Tibial nerve (tissue), 4 donors: ENCODE results near the gene NCOA3. TPM values are rescaled to one million over a fixed set of nuclear protein-coding genes. Genes with fewer than 3 reads are reported as not detected.

Experiments used
- DNase-seq, 2 donors: peaks; one replicate each; pipeline ENCODE4 v3.0.0-alpha.2; 2019; ENCODE audit warnings: low spot score in 2 of 2
- H3K27ac ChIP-seq, 4 donors: fragments of 200-600 bp; sonication (generic) in 3 of 4; one replicate each; pipeline ENCODE4 v1.5.1; 2017 to 2019; ENCODE audit warnings: mild to moderate bottlenecking in 1 of 4
- H3K27me3 ChIP-seq, 2 donors: fragments of 200-600 bp; sonication (generic) in 1 of 2; one replicate each; pipeline versions ENCODE4 v1.5.1 to v1.6.0; 2017 to 2019
- H3K36me3 ChIP-seq, 3 donors: fragments of 200-600 bp; sonication (generic); one replicate each; pipeline ENCODE4 v1.5.1; 2018 to 2019
- H3K4me1 ChIP-seq, 4 donors: fragments of 200-600 bp; sonication (generic) in 3 of 4; one replicate each; pipeline ENCODE4 v1.5.1; 2017 to 2019
- H3K4me3 ChIP-seq, 4 donors: fragments of 200-600 bp; sonication (generic) in 3 of 4; one replicate each; pipeline ENCODE4 v1.5.1; 2017 to 2019; ENCODE audit warnings: mild to moderate bottlenecking in 1 of 4, moderate library complexity in 1 of 4
- H3K9me3 ChIP-seq, 4 donors: fragments of 200-600 bp; sonication (generic) in 3 of 4; one replicate each; pipeline ENCODE4 v1.5.1; 2017 to 2019
- EP300 ChIP-seq, 2 donors: sonication (generic); formaldehyde crosslinking; IDR thresholded peaks; one replicate each; pipeline ENCODE4 v1.6.1; 2017; ENCODE audit warnings: antibody characterized with exemption in 2 of 2, mild to moderate bottlenecking in 1 of 2
- POLR2A ChIP-seq, 2 donors: fragments of 450-650 bp; IDR thresholded peaks; one replicate each; pipeline ENCODE4 v1.6.1; 2017; ENCODE audit warnings: antibody characterized with exemption in 2 of 2, mild to moderate bottlenecking in 2 of 2, moderate library complexity in 2 of 2
- WGBS, 2 donors: methylation state at CpG; one replicate each; pipeline ENCODE4 v1.1.5; 2018; 5-methylcytosine and 5-hydroxymethylcytosine counted together
- total RNA-seq, 4 donors: library from RNA; depleted of rRNA; stranded (reverse); fragments of >200 nt; gene quantifications; one replicate each; pipeline ENCODE4 v1.1.0, GENCODE V29; 2016
- TF ChIP-seq, protein P1 (sequence below), 5 experiments: fragments of 200-600 bp in 3 of 5; fragments of 450-650 bp in 2 of 5; sonication (generic) in 3 of 5; IDR thresholded peaks; one replicate each; pipeline ENCODE4 v1.5.1; 2016 to 2019; ENCODE audit warnings: antibody characterized with exemption in 5 of 5, mild to moderate bottlenecking in 3 of 5, moderate library complexity in 2 of 5

Gene NCOA3
- total RNA-seq, 4 donors from 2014 or later = 38.0 to 48.9 (median 40.7) TPM

GRCh38 chr20:47687095-47687987, 185.7 kb downstream of the NCOA3 start:
- 87 to 89% methylated on average over 20 of the region's 20 CpGs for WGBS, 2 donors
- peaks cover 0 to 7% (median 0%) of the 10 kb centered on the region in 4 donors for H3K4me1 ChIP-seq
- peaks cover 0 to 32% (median 9%) of the 10 kb centered on the region in 4 donors for H3K9me3 ChIP-seq
- TF ChIP-seq EP300 (IDR thresholded peaks at IDR 0.05) = no peak
- TF ChIP-seq, protein P1, sequence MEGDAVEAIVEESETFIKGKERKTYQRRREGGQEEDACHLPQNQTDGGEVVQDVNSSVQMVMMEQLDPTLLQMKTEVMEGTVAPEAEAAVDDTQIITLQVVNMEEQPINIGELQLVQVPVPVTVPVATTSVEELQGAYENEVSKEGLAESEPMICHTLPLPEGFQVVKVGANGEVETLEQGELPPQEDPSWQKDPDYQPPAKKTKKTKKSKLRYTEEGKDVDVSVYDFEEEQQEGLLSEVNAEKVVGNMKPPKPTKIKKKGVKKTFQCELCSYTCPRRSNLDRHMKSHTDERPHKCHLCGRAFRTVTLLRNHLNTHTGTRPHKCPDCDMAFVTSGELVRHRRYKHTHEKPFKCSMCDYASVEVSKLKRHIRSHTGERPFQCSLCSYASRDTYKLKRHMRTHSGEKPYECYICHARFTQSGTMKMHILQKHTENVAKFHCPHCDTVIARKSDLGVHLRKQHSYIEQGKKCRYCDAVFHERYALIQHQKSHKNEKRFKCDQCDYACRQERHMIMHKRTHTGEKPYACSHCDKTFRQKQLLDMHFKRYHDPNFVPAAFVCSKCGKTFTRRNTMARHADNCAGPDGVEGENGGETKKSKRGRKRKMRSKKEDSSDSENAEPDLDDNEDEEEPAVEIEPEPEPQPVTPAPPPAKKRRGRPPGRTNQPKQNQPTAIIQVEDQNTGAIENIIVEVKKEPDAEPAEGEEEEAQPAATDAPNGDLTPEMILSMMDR (IDR thresholded peaks at IDR 0.05) = no peak
- TF ChIP-seq POLR2A (IDR thresholded peaks at IDR 0.05) = no peak
- no peak overlapping the region for H3K27ac ChIP-seq
- H3K4me3 ChIP-seq = no peak overlapping the region
- DNase-seq = no peak
- no peaks in the 10 kb centered on the region for H3K27me3 ChIP-seq
- H3K36me3 ChIP-seq = peaks cover 0 to 28% (median 0%) of the 10 kb centered on the region in 3 donors

- WGBS, 2 donors = 84 to 85% methylated on average over 17 to 18 of the region's 18 CpGs
- Histone ChIP-seq H3K27ac (no peak overlapping the region), H3K36me3 (peaks cover 0 to 30% (median 0%) of the 10 kb centered on the region in 3 donors), H3K4me1 (no peaks in the 10 kb centered on the region), H3K27me3 (no peaks in the 10 kb centered on the region), H3K4me3 (no peak overlapping the region), H3K9me3 (peaks cover 0 to 44% (median 12%) of the 10 kb centered on the region in 4 donors)
- no peak for DNase-seq
- no peak for TF ChIP-seq POLR2A (IDR thresholded peaks at IDR 0.05)
These were observed 187.0 kb downstream of the NCOA3 start for GRCh38 chr20:47688385-47689381.

- DNase-seq = no peak
- H3K4me3 ChIP-seq = no peak overlapping the region
- H3K36me3 ChIP-seq = peaks cover 0 to 34% (median 0%) of the 10 kb centered on the region in 3 donors
- no peaks in the 10 kb centered on the region for H3K4me1 ChIP-seq
- H3K27me3 ChIP-seq = no peaks in the 10 kb centered on the region
- peaks cover 0 to 54% (median 12%) of the 10 kb centered on the region in 4 donors for H3K9me3 ChIP-seq
- 95 to 100% methylated on average over 1 of the region's 1 CpG for WGBS, 2 donors
- H3K27ac ChIP-seq = no peak overlapping the region
- TF ChIP-seq, protein P1 (IDR thresholded peaks at IDR 0.05) = no peak
- TF ChIP-seq EP300 (IDR thresholded peaks at IDR 0.05) (no peak), POLR2A (IDR thresholded peaks at IDR 0.05) (no peak)
These were observed 188.0 kb downstream of the NCOA3 start for GRCh38 chr20:47689731-47690130.

DNA sequence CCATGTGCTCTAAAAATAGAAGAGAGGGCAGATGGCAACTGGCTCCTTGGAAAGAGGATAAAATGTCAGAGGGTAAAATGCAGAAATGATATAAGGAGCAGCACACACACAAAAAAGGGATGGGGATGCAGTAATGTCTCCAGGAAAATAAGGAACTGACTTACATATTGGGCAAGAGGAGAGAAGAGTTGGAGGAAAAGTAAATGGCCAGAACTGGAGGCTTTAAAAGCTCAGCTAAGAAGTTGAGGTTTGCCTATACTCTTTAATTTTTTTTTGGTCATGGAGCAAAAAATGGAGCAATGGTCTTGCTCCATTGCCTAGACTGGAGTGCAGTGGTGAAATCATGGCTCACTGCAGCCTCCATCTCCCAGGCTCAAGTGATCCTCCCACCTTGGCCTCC, 189.9 kb downstream of the NCOA3 start:
- no peaks in the 10 kb centered on the region for H3K4me1 ChIP-seq
- peaks cover 0 to 34% (median 0%) of the 10 kb centered on the region in 3 donors for H3K36me3 ChIP-seq

More for the DNA sequence above, 189.9 kb downstream of the NCOA3 start:
- H3K9me3 ChIP-seq = peaks cover 0 to 55% (median 12%) of the 10 kb centered on the region in 4 donors
- no peak overlapping the region for H3K27ac ChIP-seq
- TF ChIP-seq EP300 (IDR thresholded peaks at IDR 0.05) = no peak
- TF ChIP-seq, protein P1 (IDR thresholded peaks at IDR 0.05) = no peak
- TF ChIP-seq POLR2A (IDR thresholded peaks at IDR 0.05) = no peak
- H3K27me3 ChIP-seq = no peaks in the 10 kb centered on the region
- H3K4me3 ChIP-seq = no peak overlapping the region
- no peak for DNase-seq
